Astrocyte of the spinal cord (primary cell): ENCODE measurements around the gene CAPZA1.

ENCODE experiments used
- DNase-seq: peaks from one replicate; pipeline ENCODE4 v3.0.0; 2011; ENCODE audit warnings: low read depth, low spot score
- H3K4me3 ChIP-seq: 2 replicates; pipeline ENCODE4 v1.5.1; 2011; ENCODE audit warnings: low read depth, mild to moderate bottlenecking, low read length, moderate library complexity
- in situ Hi-C: cut with HindIII; loops from 2 replicates; pipeline ENCODE4 v1.10.0; 2017; ENCODE audit warnings: low sequenced_read_pairs
- TF ChIP-seq, protein P1 (sequence below): IDR thresholded peaks from 2 replicates; pipeline ENCODE4 v1.5.1; 2012; ENCODE audit warnings: low read depth, mild to moderate bottlenecking, low read length, inconsistent platforms

Gene CAPZA1

DNA sequence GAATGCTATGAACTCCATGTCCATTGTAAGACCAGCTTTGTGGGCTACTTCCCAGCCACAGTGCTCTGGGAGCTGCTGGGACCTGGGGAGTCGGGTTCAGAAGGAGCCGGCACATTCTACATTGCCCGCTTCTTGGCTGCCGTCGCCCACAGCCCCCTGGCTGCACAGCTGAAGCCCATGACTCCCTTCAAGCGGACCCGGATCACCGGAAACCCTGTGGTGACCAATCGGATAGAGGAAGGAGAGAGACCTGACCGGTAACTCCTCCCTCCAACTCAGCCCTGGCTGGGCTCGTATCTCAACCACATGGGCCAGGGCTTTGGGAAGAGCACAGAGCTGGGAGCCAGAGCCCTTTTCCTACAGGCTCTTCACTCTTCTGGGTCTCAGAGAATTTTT is 70.2 kb downstream of the CAPZA1 start:
- in situ Hi-C loops: no loop called here
- no peak for DNase-seq
- TF ChIP-seq, protein P1, sequence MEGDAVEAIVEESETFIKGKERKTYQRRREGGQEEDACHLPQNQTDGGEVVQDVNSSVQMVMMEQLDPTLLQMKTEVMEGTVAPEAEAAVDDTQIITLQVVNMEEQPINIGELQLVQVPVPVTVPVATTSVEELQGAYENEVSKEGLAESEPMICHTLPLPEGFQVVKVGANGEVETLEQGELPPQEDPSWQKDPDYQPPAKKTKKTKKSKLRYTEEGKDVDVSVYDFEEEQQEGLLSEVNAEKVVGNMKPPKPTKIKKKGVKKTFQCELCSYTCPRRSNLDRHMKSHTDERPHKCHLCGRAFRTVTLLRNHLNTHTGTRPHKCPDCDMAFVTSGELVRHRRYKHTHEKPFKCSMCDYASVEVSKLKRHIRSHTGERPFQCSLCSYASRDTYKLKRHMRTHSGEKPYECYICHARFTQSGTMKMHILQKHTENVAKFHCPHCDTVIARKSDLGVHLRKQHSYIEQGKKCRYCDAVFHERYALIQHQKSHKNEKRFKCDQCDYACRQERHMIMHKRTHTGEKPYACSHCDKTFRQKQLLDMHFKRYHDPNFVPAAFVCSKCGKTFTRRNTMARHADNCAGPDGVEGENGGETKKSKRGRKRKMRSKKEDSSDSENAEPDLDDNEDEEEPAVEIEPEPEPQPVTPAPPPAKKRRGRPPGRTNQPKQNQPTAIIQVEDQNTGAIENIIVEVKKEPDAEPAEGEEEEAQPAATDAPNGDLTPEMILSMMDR: no peak
- H3K4me3 ChIP-seq: no peak overlapping the region

DNA sequence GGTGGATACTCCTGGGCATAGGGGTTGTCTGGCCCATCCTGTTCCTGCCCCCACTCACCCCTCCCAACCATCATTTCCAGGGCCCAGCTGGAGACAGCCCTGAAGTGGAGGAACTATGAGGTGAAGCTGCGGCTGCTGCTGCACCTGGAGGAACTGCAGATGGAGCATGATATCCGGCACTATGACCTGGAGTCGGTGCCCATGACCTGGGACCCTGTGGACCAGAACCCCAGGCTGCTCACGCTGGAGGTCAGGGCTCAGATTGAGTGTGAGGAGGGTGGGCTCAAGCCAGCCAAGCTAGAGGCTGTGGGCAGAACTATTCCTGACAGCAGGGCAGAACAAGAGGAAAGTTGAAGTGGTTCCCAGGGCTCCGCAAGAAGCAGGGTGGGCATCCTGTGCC is 73.0 kb downstream of the CAPZA1 start:
- TF ChIP-seq, protein P1: no peak
- in situ Hi-C loops: no loop called here
- DNase-seq: no peak
- H3K4me3 ChIP-seq: no peak overlapping the region

DNA sequence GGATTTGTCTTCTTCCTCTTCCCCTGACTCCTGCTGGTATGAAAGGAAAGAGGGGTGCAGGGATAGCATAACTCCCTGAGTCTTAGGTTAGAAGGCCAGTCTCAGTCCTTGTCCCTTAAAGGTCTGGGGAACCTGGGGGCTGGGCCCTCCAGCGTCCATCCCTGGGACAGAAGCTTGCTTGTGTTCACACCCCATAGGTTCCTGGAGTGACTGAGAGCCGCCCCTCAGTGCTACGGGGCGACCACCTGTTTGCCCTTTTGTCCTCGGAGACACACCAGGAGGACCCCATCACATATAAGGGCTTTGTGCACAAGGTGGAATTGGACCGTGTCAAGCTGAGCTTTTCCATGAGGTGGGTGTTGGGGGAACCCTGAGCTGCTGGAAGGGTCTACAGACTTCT is 74.2 kb downstream of the CAPZA1 start:
- TF ChIP-seq, protein P1: no peak
- no peak for DNase-seq
- in situ Hi-C loops: no loop called here
- H3K4me3 ChIP-seq: no peak overlapping the region

DNA sequence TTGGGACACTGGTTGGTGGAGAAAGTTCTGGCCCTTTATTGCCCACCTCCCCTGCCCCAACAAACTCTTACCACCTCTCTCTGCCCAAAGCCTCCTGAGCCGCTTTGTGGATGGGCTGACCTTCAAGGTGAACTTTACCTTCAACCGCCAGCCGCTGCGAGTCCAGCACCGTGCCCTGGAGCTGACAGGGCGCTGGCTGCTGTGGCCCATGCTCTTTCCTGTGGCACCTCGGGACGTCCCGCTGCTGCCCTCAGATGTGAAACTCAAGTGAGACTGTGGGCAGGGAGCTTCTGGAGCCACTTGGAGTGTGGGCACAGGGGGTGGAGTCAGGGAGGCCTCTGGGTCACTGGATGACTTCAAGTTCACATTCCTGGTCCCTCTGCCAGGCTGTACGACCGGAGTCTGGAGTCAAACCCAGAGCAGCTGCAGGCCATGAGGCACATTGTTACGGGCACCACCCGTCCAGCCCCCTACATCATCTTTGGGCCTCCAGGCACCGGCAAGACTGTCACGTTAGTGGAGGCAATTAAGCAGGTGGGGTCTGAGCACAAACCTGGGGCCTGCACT is 74.8 kb downstream of the CAPZA1 start:
- TF ChIP-seq, protein P1: no peak
- no peak for DNase-seq
- in situ Hi-C loops: no loop called here
- H3K4me3 ChIP-seq: no peak overlapping the region

DNA sequence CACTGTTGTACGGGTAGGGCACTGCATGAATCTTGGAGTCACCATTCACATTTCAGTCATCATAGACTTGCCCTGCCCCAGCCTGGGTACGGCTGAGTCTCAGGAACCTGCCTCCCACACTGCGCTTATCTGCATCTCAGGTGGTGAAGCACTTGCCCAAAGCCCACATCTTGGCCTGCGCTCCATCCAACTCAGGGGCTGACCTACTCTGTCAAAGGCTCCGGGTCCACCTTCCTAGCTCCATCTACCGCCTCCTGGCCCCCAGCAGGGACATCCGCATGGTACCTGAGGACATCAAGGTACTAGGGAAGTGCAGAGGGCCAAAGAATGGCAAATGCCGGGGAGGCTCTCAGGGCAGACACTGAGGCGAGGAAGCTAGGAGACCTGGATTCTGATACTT is 75.6 kb downstream of the CAPZA1 start:
- DNase-seq: no peak
- in situ Hi-C loops: no loop called here
- H3K4me3 ChIP-seq: no peak overlapping the region
- TF ChIP-seq, protein P1: no peak

DNA sequence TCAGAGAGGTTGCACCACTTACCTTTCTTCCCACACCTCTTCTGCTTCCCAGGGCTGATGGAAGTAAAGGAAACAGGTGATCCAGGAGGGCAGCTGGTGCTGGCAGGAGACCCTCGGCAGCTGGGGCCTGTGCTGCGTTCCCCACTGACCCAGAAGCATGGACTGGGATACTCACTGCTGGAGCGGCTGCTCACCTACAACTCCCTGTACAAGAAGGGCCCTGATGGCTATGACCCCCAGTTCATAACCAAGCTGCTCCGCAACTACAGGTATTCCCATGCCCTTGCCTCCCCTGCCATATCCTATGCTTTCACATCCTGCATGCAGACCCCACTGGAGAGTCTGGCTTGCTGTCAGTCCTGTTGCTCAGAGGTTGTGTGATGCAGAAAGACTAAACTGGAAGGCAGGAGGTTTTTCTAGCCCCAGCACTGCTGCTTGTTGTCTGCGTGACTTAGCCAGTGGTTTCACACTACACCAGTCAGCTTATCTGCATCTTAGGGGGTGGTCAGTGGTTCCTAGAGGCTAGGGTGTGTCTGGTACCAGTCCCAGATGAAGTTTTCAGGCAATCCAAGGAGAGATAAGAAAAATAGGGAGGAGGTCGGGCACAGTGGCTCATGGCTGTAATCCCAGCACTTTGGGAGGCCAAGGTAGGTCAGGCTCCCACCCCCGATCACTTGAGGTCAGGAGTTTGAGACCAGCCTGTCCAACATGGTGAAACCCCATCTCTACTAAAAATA is 77.1 kb downstream of the CAPZA1 start:
- DNase-seq: no peak
- H3K4me3 ChIP-seq: no peak overlapping the region
- TF ChIP-seq, protein P1: no peak
- in situ Hi-C loops: no loop called here
